HepG2 (cell line): Measurements from ENCODE around the gene LRP10. TPM values are rescaled to one million over a fixed set of nuclear protein-coding genes. Genes with fewer than 3 reads are reported as not detected.

Experiments
- MEIS1 ChIP-seq: sonication (generic); formaldehyde crosslinking; IDR thresholded peaks from 2 replicates; pipeline ENCODE4 v1.9.0; 2021; ENCODE audit warnings: mild to moderate bottlenecking, missing genetic modification reagents, moderate library complexity, borderline replicate concordance
- PRMT3 ChIP-seq: sonication (generic); formaldehyde crosslinking; IDR thresholded peaks from 2 replicates; pipeline ENCODE4 v1.8.1; 2022; ENCODE audit warnings: low read depth, mild to moderate bottlenecking, moderate library complexity, missing genetic modification reagents, borderline replicate concordance
- RFX3 ChIP-seq: IDR thresholded peaks from 2 replicates; pipeline ENCODE4 v1.6.1; 2016; ENCODE audit warnings: missing biosample characterization, missing genetic modification reagents
- SUZ12 ChIP-seq: fragments of 150-350 bp; IDR thresholded peaks from 2 replicates; pipeline ENCODE4 v1.6.1; 2014; ENCODE audit warnings: low read depth, low read length
- ZMYM2 ChIP-seq: sonication (generic); formaldehyde crosslinking; IDR thresholded peaks from 2 replicates; pipeline ENCODE4 v1.8.0; 2022; ENCODE audit warnings: mild to moderate bottlenecking, missing genetic modification reagents
- ZNF10 ChIP-seq: sonication (generic); formaldehyde crosslinking; IDR thresholded peaks from 2 replicates; pipeline ENCODE4 v1.4.0; 2020; ENCODE audit warnings: mild to moderate bottlenecking, low read depth, missing genetic modification reagents, borderline replicate concordance
- ZNF260 ChIP-seq: sonication (generic); formaldehyde crosslinking; IDR thresholded peaks from 2 replicates; pipeline ENCODE4 v1.4.0; 2020; ENCODE audit warnings: missing genetic modification reagents, low read depth, mild to moderate bottlenecking, borderline replicate concordance
- ZNF292 ChIP-seq: sonication (generic); formaldehyde crosslinking; IDR thresholded peaks from 2 replicates; pipeline ENCODE4 v1.8.1; 2022; ENCODE audit warnings: mild to moderate bottlenecking, low read depth, missing genetic modification reagents, borderline replicate concordance
- ZNF33A ChIP-seq: sonication (generic); formaldehyde crosslinking; IDR thresholded peaks from 2 replicates; pipeline ENCODE4 v1.5.1; 2020; ENCODE audit warnings: missing genetic modification reagents, mild to moderate bottlenecking, moderate library complexity, borderline replicate concordance
- ZNF644 ChIP-seq: IDR thresholded peaks from 2 replicates; pipeline ENCODE4 v1.6.1; 2016; ENCODE audit warnings: low read depth
- ZSCAN29 ChIP-seq: sonication (generic); formaldehyde crosslinking; conservative IDR thresholded peaks from 2 replicates; pipeline ENCODE4 v1.4.0; 2020; ENCODE audit warnings: mild to moderate bottlenecking, missing genetic modification reagents
- polyA plus RNA-seq, 8 experiments: library from polyadenylated mRNA; depleted of rRNA in 3 of 8; stranded (reverse) in 7 of 8; unstranded in 1 of 8; fragments of >200 nt; fragmentation: Illumina TruSeq in 4 of 8; extraction: Trizol in 4 of 8; gene quantifications; 2 replicates each; pipeline versions ENCODE4 v1.2.1 to v1.2.3, GENCODE V29; 2011 to 2016; ENCODE audit warnings: low read depth in 4 of 8, missing spikeins in 1 of 8, mixed read lengths in 1 of 8; ENCODE audit not compliant: insufficient read depth in 1 of 8
- total RNA-seq, 5 experiments: library from RNA; depleted of rRNA; stranded (reverse); fragments of >200 nt; fragmentation: Illumina TruSeq; extraction: Trizol; gene quantifications; 2 replicates each; pipeline ENCODE4 v1.2.3, GENCODE V29; 2016; ENCODE audit warnings: low read depth in 1 of 5
- TF ChIP-seq, protein P1 (sequence below): sonication (generic); formaldehyde crosslinking; IDR thresholded peaks from 2 replicates; pipeline ENCODE4 v1.4.0; 2020; ENCODE audit warnings: missing genetic modification reagents
- TF ChIP-seq, protein P2 (sequence below): sonication (generic); formaldehyde crosslinking; IDR thresholded peaks from 2 replicates; pipeline ENCODE4 v1.4.0; 2020; ENCODE audit warnings: missing genetic modification reagents
- TF ChIP-seq, protein P3 (sequence below): sonication (generic); formaldehyde crosslinking; IDR thresholded peaks from 2 replicates; pipeline ENCODE4 v1.8.1; 2023; ENCODE audit warnings: missing genetic modification reagents, inconsistent platforms, borderline replicate concordance
- TF ChIP-seq, protein P4 (sequence below): sonication (generic); formaldehyde crosslinking; IDR thresholded peaks from 2 replicates; pipeline ENCODE4 v1.4.0; 2020; ENCODE audit warnings: missing genetic modification reagents
- TF ChIP-seq, protein P5 (sequence below): sonication (generic); formaldehyde crosslinking; IDR thresholded peaks from 2 replicates; pipeline ENCODE4 v1.5.1; 2020; ENCODE audit warnings: missing genetic modification reagents, mild to moderate bottlenecking, borderline replicate concordance
- TF ChIP-seq, protein P6 (sequence below), 2 experiments: sonication (generic) in 1 of 2; formaldehyde crosslinking in 1 of 2; IDR thresholded peaks; 2 replicates each; pipeline versions ENCODE4 v1.4.0 to v1.6.1; 2018 to 2020; ENCODE audit warnings: missing genetic modification reagents in 2 of 2, borderline replicate concordance in 1 of 2, low read depth in 1 of 2, mild to moderate bottlenecking in 1 of 2, missing biosample characterization in 1 of 2

The LRP10 gene
- total and polyA plus RNA-seq, 2 of the 13 experiments (the other 11 are each of a cell fraction or from before 2014, with no cell fraction given), result 16.9 to 45.2 TPM

DNA sequence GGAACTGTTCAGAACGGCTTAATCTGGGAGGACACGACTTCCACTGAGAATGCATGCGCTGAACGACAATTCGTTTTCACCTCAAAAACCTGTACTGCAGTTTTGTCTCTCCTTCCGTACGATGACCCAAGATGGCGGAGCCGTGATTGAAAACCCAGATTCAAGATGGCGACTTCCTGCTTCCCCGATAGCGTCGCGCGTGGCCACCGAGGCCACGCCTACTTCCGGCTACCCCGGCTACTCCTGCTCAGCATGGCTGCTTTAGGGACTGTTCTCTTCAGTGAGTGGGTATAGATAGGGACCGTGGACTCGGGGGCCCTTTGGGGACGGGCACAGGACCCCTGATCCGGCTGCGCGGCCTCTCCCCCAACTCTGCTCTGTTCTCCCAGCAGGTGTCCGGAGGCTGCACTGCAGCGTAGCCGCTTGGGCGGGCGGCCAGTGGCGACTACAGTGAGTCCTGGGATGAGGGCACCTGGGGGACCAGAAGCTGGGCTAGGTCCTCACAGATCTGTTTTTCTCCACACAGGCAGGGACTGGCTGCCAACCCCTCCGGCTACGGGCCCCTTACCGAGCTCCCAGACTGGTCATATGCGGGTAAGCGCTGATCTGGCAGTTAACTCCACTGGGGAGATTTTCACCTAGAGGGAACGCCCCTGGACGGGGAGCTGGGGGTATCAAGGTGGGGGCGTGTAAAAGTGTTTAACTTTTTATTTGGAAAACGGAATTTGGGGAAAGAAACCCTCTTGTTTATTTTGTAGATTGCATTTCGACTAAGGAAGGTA is 41.7 kb upstream of the LRP10 start, which contains the start of gene MRPL52 (continued):
- TF ChIP-seq, protein P1, sequence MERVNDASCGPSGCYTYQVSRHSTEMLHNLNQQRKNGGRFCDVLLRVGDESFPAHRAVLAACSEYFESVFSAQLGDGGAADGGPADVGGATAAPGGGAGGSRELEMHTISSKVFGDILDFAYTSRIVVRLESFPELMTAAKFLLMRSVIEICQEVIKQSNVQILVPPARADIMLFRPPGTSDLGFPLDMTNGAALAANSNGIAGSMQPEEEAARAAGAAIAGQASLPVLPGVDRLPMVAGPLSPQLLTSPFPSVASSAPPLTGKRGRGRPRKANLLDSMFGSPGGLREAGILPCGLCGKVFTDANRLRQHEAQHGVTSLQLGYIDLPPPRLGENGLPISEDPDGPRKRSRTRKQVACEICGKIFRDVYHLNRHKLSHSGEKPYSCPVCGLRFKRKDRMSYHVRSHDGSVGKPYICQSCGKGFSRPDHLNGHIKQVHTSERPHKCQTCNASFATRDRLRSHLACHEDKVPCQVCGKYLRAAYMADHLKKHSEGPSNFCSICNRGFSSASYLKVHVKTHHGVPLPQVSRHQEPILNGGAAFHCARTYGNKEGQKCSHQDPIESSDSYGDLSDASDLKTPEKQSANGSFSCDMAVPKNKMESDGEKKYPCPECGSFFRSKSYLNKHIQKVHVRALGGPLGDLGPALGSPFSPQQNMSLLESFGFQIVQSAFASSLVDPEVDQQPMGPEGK (CRISPR knock-in tag), result peak; percentile 52
- TF ChIP-seq ZMYM2 (CRISPR knock-in tag), result peak; percentile 62; the same call in 1 of the 2 replicates
- TF ChIP-seq RFX3 (CRISPR knock-in tag), result no peak; the same call in 1 of the 2 replicates
- no peak for TF ChIP-seq ZNF10 (CRISPR knock-in tag)
- peak; percentile 84; the same call in 1 of the 2 replicates for TF ChIP-seq ZSCAN29 (CRISPR knock-in tag)
- TF ChIP-seq MEIS1 (CRISPR knock-in tag), result peak; percentile 82; the same call in 1 of the 2 replicates
- TF ChIP-seq, protein P2, sequence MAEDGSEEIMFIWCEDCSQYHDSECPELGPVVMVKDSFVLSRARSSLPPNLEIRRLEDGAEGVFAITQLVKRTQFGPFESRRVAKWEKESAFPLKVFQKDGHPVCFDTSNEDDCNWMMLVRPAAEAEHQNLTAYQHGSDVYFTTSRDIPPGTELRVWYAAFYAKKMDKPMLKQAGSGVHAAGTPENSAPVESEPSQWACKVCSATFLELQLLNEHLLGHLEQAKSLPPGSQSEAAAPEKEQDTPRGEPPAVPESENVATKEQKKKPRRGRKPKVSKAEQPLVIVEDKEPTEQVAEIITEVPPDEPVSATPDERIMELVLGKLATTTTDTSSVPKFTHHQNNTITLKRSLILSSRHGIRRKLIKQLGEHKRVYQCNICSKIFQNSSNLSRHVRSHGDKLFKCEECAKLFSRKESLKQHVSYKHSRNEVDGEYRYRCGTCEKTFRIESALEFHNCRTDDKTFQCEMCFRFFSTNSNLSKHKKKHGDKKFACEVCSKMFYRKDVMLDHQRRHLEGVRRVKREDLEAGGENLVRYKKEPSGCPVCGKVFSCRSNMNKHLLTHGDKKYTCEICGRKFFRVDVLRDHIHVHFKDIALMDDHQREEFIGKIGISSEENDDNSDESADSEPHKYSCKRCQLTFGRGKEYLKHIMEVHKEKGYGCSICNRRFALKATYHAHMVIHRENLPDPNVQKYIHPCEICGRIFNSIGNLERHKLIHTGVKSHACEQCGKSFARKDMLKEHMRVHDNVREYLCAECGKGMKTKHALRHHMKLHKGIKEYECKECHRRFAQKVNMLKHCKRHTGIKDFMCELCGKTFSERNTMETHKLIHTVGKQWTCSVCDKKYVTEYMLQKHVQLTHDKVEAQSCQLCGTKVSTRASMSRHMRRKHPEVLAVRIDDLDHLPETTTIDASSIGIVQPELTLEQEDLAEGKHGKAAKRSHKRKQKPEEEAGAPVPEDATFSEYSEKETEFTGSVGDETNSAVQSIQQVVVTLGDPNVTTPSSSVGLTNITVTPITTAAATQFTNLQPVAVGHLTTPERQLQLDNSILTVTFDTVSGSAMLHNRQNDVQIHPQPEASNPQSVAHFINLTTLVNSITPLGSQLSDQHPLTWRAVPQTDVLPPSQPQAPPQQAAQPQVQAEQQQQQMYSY, result no peak
- TF ChIP-seq, protein P3, sequence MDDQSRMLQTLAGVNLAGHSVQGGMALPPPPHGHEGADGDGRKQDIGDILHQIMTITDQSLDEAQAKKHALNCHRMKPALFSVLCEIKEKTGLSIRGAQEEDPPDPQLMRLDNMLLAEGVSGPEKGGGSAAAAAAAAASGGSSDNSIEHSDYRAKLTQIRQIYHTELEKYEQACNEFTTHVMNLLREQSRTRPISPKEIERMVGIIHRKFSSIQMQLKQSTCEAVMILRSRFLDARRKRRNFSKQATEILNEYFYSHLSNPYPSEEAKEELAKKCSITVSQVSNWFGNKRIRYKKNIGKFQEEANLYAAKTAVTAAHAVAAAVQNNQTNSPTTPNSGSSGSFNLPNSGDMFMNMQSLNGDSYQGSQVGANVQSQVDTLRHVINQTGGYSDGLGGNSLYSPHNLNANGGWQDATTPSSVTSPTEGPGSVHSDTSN, result 0 out of 2 replicates have a peak, but pooled peaks have one; percentile 29
- TF ChIP-seq PRMT3 (CRISPR knock-in tag), result no peak
- peak; percentile 75; the same call in 1 of the 2 replicates for TF ChIP-seq ZNF260 (CRISPR knock-in tag)
- peak; percentile 82; the same call in 1 of the 2 replicates for TF ChIP-seq ZNF644 (CRISPR knock-in tag)
- TF ChIP-seq, protein P4, sequence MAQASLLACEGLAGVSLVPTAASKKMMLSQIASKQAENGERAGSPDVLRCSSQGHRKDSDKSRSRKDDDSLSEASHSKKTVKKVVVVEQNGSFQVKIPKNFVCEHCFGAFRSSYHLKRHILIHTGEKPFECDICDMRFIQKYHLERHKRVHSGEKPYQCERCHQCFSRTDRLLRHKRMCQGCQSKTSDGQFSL (CRISPR knock-in tag), result no peak
- TF ChIP-seq ZNF292, result peak; percentile 83
- TF ChIP-seq SUZ12, result peak; percentile 2; the same call in 1 of the 2 replicates
- TF ChIP-seq, protein P5, sequence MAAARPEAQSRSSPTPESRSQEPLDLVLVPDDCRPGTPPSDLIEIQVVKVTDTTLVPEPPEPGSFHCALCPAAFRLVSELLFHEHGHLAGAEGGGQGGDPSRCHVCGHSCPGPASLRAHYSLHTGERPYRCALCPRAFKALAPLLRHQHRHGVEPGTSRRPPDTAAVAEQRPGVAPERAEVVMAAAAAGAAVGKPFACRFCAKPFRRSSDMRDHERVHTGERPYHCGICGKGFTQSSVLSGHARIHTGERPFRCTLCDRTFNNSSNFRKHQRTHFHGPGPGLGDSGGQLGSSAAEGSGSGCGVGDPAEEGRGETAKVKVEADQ (CRISPR knock-in tag), result peak; percentile 86
- TF ChIP-seq ZNF33A (CRISPR knock-in tag), result no peak
- TF ChIP-seq, protein P6, sequence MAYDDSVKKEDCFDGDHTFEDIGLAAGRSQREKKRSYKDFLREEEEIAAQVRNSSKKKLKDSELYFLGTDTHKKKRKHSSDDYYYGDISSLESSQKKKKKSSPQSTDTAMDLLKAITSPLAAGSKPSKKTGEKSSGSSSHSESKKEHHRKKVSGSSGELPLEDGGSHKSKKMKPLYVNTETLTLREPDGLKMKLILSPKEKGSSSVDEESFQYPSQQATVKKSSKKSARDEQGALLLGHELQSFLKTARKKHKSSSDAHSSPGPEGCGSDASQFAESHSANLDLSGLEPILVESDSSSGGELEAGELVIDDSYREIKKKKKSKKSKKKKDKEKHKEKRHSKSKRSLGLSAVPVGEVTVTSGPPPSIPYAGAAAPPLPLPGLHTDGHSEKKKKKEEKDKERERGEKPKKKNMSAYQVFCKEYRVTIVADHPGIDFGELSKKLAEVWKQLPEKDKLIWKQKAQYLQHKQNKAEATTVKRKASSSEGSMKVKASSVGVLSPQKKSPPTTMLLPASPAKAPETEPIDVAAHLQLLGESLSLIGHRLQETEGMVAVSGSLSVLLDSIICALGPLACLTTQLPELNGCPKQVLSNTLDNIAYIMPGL (CRISPR knock-in tag; IDR thresholded peaks at IDR 0.05; ENCODE audit: borderline replicate concordance in 1 of 2, low read depth in 1 of 2), result peak; percentile 91 to 96
